Measurements from ENCODE around the gene PICALM.

The PICALM gene

GRCh38 chr11:86015699-86016098 lies 53.2 kb downstream of the PICALM start:
- Histone ChIP-seq H3K9me3 (replicated peaks; ENCODE audit: low read length) (no peaks in the 10 kb centered on the region), H3K36me3 (ENCODE audit: insufficient read depth, low read length) (peaks cover 59% of the 10 kb centered on the region), H3K4me3 (ENCODE audit: low read length) (no peak overlapping the region), H3K4me2 (ENCODE audit: low read length) (no peak overlapping the region), H3K27me3 (ENCODE audit: control insufficient read depth, insufficient read depth, low read length) (no peaks in the 10 kb centered on the region), H3K4me1 (ENCODE audit: control insufficient read depth, insufficient read depth, low read length) (no peaks in the 10 kb centered on the region), H3K9ac (ENCODE audit: low read depth, low read length) (no peak overlapping the region)

GRCh38 chr11:86014221-86014620 lies 54.7 kb downstream of the PICALM start:
- peaks cover 59% of the 10 kb centered on the region for H3K36me3 ChIP-seq (ENCODE audit: insufficient read depth, low read length)

GRCh38 chr11:86013713-86014112 lies 55.2 kb downstream of the PICALM start:
- Histone ChIP-seq H3K4me3 (ENCODE audit: low read length) (no peak overlapping the region), H3K4me1 (ENCODE audit: control insufficient read depth, insufficient read depth, low read length) (no peaks in the 10 kb centered on the region), H3K36me3 (ENCODE audit: insufficient read depth, low read length) (peaks cover 60% of the 10 kb centered on the region), H3K9ac (ENCODE audit: low read depth, low read length) (no peak overlapping the region), H3K27me3 (ENCODE audit: control insufficient read depth, insufficient read depth, low read length) (no peaks in the 10 kb centered on the region), H3K4me2 (ENCODE audit: low read length) (no peak overlapping the region), H3K9me3 (replicated peaks; ENCODE audit: low read length) (no peaks in the 10 kb centered on the region)

More at GRCh38 chr11:86014221-86014620, 54.7 kb downstream of the PICALM start:
- H3K4me2 ChIP-seq (ENCODE audit: low read length), result no peak overlapping the region
- H3K4me1 ChIP-seq (ENCODE audit: control insufficient read depth, insufficient read depth, low read length), result no peaks in the 10 kb centered on the region
- H3K9me3 ChIP-seq (replicated peaks; ENCODE audit: low read length), result no peaks in the 10 kb centered on the region
- H3K4me3 ChIP-seq (ENCODE audit: low read length), result no peak overlapping the region
- no peak overlapping the region for H3K9ac ChIP-seq (ENCODE audit: low read depth, low read length)
- H3K27me3 ChIP-seq (ENCODE audit: control insufficient read depth, insufficient read depth, low read length), result no peaks in the 10 kb centered on the region

GRCh38 chr11:86011175-86011574 lies 57.7 kb downstream of the PICALM start:
- peaks cover 71% of the 10 kb centered on the region for H3K36me3 ChIP-seq (ENCODE audit: insufficient read depth, low read length)
- H3K4me2 ChIP-seq (ENCODE audit: low read length), result no peak overlapping the region
- H3K4me3 ChIP-seq (ENCODE audit: low read length), result no peak overlapping the region
- H3K9me3 ChIP-seq (replicated peaks; ENCODE audit: low read length), result no peaks in the 10 kb centered on the region
- H3K9ac ChIP-seq (ENCODE audit: low read depth, low read length), result no peak overlapping the region
- no peaks in the 10 kb centered on the region for H3K4me1 ChIP-seq (ENCODE audit: control insufficient read depth, insufficient read depth, low read length)
- H3K27me3 ChIP-seq (ENCODE audit: control insufficient read depth, insufficient read depth, low read length), result no peaks in the 10 kb centered on the region

- H3K4me2 ChIP-seq (ENCODE audit: low read length), result no peak overlapping the region
- H3K27me3 ChIP-seq (ENCODE audit: control insufficient read depth, insufficient read depth, low read length), result no peaks in the 10 kb centered on the region
- H3K36me3 ChIP-seq (ENCODE audit: insufficient read depth, low read length), result peaks cover 91% of the 10 kb centered on the region
- no peaks in the 10 kb centered on the region for H3K4me1 ChIP-seq (ENCODE audit: control insufficient read depth, insufficient read depth, low read length)
- no peak overlapping the region for H3K4me3 ChIP-seq (ENCODE audit: low read length)
- H3K9me3 ChIP-seq (replicated peaks; ENCODE audit: low read length), result no peaks in the 10 kb centered on the region
- no peak overlapping the region for H3K9ac ChIP-seq (ENCODE audit: low read depth, low read length)
These were observed 65.2 kb downstream of the PICALM start for GRCh38 chr11:86003654-86004053.

GRCh38 chr11:86002431-86002830 lies 66.5 kb downstream of the PICALM start:
- Histone ChIP-seq H3K9me3 (replicated peaks; ENCODE audit: low read length) (no peaks in the 10 kb centered on the region), H3K4me2 (ENCODE audit: low read length) (no peak overlapping the region), H3K9ac (ENCODE audit: low read depth, low read length) (no peak overlapping the region), H3K4me3 (ENCODE audit: low read length) (no peak overlapping the region), H3K27me3 (ENCODE audit: control insufficient read depth, insufficient read depth, low read length) (no peaks in the 10 kb centered on the region), H3K36me3 (ENCODE audit: insufficient read depth, low read length) (peaks cover 89% of the 10 kb centered on the region), H3K4me1 (ENCODE audit: control insufficient read depth, insufficient read depth, low read length) (no peaks in the 10 kb centered on the region)

GRCh38 chr11:85991508-85991907 lies 77.4 kb downstream of the PICALM start:
- Histone ChIP-seq H3K4me3 (ENCODE audit: low read length) (no peak overlapping the region), H3K4me1 (ENCODE audit: control insufficient read depth, insufficient read depth, low read length) (no peaks in the 10 kb centered on the region), H3K4me2 (ENCODE audit: low read length) (no peak overlapping the region), H3K27me3 (ENCODE audit: control insufficient read depth, insufficient read depth, low read length) (no peaks in the 10 kb centered on the region), H3K9me3 (replicated peaks; ENCODE audit: low read length) (no peaks in the 10 kb centered on the region), H3K9ac (ENCODE audit: low read depth, low read length) (no peak overlapping the region), H3K36me3 (ENCODE audit: insufficient read depth, low read length) (peaks cover 71% of the 10 kb centered on the region)

GRCh38 chr11:85989746-85990145 lies 79.1 kb downstream of the PICALM start:
- no peak overlapping the region for H3K9ac ChIP-seq (ENCODE audit: low read depth, low read length)
- no peak overlapping the region for H3K4me2 ChIP-seq (ENCODE audit: low read length)
- H3K27me3 ChIP-seq (ENCODE audit: control insufficient read depth, insufficient read depth, low read length), result no peaks in the 10 kb centered on the region
- peaks cover 63% of the 10 kb centered on the region for H3K36me3 ChIP-seq (ENCODE audit: insufficient read depth, low read length)
- no peaks in the 10 kb centered on the region for H3K4me1 ChIP-seq (ENCODE audit: control insufficient read depth, insufficient read depth, low read length)
- H3K4me3 ChIP-seq (ENCODE audit: low read length), result no peak overlapping the region
- H3K9me3 ChIP-seq (replicated peaks; ENCODE audit: low read length), result no peaks in the 10 kb centered on the region

GRCh38 chr11:85988780-85989179 lies 80.1 kb downstream of the PICALM start:
- Histone ChIP-seq H3K36me3 (ENCODE audit: insufficient read depth, low read length) (peaks cover 62% of the 10 kb centered on the region), H3K4me3 (ENCODE audit: low read length) (no peak overlapping the region), H3K9ac (ENCODE audit: low read depth, low read length) (no peak overlapping the region), H3K4me2 (ENCODE audit: low read length) (no peak overlapping the region), H3K4me1 (ENCODE audit: control insufficient read depth, insufficient read depth, low read length) (peaks cover 6% of the 10 kb centered on the region), H3K27me3 (ENCODE audit: control insufficient read depth, insufficient read depth, low read length) (no peaks in the 10 kb centered on the region), H3K9me3 (replicated peaks; ENCODE audit: low read length) (no peaks in the 10 kb centered on the region)

- Histone ChIP-seq H3K9ac (ENCODE audit: low read depth, low read length) (no peak overlapping the region), H3K9me3 (replicated peaks; ENCODE audit: low read length) (no peaks in the 10 kb centered on the region), H3K4me3 (ENCODE audit: low read length) (no peak overlapping the region), H3K4me2 (ENCODE audit: low read length) (no peak overlapping the region), H3K27me3 (ENCODE audit: control insufficient read depth, insufficient read depth, low read length) (no peaks in the 10 kb centered on the region), H3K4me1 (ENCODE audit: control insufficient read depth, insufficient read depth, low read length) (peaks cover 7% of the 10 kb centered on the region), H3K36me3 (ENCODE audit: insufficient read depth, low read length) (peaks cover 64% of the 10 kb centered on the region)
These were observed 91.1 kb downstream of the PICALM start for GRCh38 chr11:85977751-85978160.

GRCh38 chr11:85976525-85976924 lies 92.4 kb downstream of the PICALM start:
- H3K9ac ChIP-seq (ENCODE audit: low read depth, low read length), result no peak overlapping the region
- no peak overlapping the region for H3K4me2 ChIP-seq (ENCODE audit: low read length)
- H3K27me3 ChIP-seq (ENCODE audit: control insufficient read depth, insufficient read depth, low read length), result no peaks in the 10 kb centered on the region
- H3K36me3 ChIP-seq (ENCODE audit: insufficient read depth, low read length), result peaks cover 64% of the 10 kb centered on the region
- H3K9me3 ChIP-seq (replicated peaks; ENCODE audit: low read length), result no peaks in the 10 kb centered on the region
- no peak overlapping the region for H3K4me3 ChIP-seq (ENCODE audit: low read length)
- peaks cover 7% of the 10 kb centered on the region for H3K4me1 ChIP-seq (ENCODE audit: control insufficient read depth, insufficient read depth, low read length)

- Histone ChIP-seq H3K9me3 (replicated peaks; ENCODE audit: low read length) (no peaks in the 10 kb centered on the region), H3K4me1 (ENCODE audit: control insufficient read depth, insufficient read depth, low read length) (peaks cover 8% of the 10 kb centered on the region), H3K4me3 (ENCODE audit: low read length) (no peak overlapping the region), H3K9ac (ENCODE audit: low read depth, low read length) (no peak overlapping the region), H3K36me3 (ENCODE audit: insufficient read depth, low read length) (peaks cover 60% of the 10 kb centered on the region), H3K27me3 (ENCODE audit: control insufficient read depth, insufficient read depth, low read length) (no peaks in the 10 kb centered on the region), H3K4me2 (ENCODE audit: low read length) (no peak overlapping the region)
These were observed 94.8 kb downstream of the PICALM start for GRCh38 chr11:85974122-85974521.
